Inferior parietal cortex (tissue), 1 donor: ENCODE measurements around the gene KIF27.
"Not testable (repeated sequence)": the region's sequence is repeated elsewhere in the genome, so short reads cannot be mapped to it uniquely, and the experiment has no call there.

Experiments used
- DNase-seq: peaks from one replicate; pipeline ENCODE4 v3.0.0-alpha.2; 2016; ENCODE audit errors: extremely low spot score

KIF27 gene

DNA sequence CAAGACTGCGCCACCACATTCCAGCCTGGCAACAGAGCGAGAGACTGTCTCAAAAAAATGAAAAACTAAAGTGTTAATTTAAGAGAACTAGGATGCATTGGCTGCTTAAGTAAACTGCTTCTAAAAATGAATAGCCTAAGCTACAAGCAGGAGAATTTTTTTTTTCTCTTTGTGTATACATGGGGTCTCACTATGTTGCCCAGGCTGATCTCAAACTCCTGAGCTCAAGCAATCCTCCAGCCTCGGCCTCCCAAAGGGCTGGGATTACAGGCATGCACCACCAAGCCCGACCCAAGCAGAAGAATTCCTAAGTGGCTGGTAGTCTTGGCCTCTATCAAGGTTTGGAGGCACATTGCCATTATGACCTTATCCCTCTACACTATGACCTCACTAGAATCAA is 106.1 kb downstream of the KIF27 start:
- DNase-seq = not testable (repeated sequence)

DNA sequence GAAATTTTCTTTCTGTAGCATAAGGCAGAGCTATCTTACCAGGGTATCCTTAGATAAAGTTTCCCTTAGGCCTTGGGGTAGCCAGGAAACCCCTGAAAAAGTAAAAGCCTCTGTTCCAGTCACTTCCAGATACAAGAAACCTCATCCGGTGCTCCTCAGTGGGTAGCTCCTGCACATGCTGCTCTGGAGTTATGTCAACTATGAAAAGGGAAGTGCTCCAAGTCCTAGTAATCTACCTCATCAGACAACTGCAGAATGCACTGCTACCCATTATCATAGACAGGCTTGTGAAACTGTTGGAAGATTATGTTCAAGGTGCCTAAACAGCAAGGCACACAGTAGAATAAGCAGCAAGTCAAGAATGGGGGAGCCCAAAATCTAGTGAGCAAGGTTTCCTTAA is 112.0 kb downstream of the KIF27 start:
- DNase-seq = not testable (repeated sequence)

DNA sequence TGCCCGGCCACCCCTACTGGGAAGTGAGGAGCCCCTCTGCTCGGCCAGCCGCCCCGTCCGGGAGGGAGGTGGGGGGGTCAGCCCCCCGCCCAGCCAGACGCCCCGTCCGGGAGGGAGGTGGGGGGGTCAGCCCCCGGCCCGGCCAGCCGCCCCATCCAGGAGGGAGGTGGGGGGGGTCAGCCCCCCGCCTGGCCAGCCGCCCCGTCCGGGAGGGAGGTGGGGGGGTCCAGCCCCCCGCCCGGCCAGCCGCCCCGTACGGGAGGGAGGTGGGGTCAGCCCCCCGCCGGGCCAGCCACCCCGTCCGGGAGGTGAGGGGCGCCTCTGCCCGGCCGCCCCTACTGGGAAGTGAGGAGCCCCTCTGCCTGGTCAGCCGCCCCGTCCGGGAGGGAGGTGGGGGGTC is 116.8 kb downstream of the KIF27 start:
- DNase-seq = not testable (repeated sequence)

DNA sequence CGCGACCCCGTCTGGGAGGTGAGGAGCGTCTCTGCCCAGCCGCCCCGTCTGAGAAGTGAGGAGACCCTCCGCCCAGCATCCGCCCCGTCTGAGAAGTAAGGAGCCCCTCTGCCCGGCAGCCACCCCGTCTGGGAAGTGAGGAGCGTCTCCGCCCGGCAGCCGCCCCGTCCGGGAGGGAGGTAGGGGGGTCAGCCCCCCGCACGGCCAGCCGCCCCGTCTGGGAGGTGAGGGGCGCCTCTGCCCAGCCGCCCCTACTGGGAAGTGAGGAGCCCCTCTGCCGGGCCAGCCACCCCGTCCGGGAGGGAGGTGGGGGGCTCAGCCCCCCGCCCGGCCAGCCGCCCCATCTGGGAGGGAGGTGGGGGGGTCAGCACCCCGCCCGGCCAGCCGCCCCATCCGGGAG is 117.3 kb downstream of the KIF27 start:
- DNase-seq = not testable (repeated sequence)

DNA sequence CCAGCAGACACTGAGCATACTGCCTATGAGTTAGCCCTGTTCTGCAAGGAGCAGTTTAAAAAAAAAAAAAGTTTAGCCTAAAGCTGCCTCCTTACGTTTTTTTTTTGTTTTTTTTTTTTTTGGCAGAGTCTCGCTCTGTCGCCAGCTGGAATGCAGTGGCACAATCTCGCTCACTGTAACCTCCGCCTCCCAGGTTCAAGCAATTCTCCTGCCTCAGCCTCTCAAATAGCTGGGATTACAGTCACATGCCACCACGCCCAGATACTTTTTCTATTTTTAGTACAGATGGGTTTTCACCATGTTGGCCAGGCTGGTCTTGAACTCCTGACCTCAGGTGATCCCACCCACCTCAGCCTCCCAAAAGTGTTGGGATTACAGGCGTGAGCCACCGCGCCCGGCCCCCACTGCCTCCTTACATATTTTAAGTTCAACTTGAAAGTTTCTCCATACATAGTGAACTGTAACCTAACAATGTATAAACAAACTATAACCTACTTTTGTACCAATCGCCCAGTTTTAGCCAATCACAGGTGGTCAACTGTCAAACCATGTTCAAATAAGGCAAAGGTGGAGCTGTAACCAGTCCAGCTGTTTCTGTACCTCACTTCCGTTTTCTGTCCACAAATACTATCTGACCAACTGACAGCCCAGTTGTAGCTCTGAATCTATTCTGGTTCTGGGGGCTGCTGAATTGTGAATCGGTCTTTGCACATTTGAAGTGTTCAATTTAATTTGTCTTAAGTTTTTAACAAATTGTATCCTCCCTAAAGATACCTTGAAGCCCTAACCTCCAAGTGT is 120.8 kb downstream of the KIF27 start:
- no peak for DNase-seq

DNA sequence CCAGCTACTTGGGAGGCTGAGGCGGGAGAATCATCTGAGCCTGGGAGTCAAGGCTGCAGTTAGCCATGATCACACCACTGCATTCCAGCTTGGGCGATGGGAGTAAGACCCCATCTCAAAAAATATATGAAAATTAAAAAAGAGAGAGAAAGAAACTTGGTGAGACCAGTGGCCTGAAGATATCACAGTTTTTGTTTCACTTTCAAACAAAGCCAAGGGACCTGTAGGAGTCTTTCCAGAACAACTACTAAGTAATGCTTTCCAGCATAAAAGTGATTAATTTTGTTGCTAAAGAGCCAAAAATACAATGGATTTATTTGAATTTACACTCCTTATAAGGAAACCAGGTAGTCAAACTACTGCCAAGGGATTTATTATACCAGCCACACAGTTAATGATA is 127.2 kb downstream of the KIF27 start:
- DNase-seq = no peak

DNA sequence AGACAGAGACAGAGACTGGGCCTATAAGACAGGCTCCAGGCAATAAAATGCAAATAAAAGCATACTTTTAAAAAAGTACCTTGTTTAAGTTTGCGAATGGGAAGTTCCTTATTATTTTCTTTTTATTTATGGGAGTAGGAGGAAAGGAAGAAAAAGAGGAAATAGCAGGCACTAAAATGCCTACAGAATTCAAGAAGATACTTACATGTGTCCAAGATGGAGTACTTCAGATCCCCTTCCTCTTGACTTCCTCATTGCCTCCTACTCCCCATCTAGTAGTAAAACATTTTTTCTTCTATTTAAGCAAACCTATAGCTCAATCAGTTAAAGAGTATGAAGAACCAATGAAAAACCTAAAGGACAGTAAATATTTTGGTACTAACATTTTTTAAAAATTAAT is 128.5 kb downstream of the KIF27 start:
- no peak for DNase-seq
